WTC11 (cell line): ENCODE measurements around the gene LPP. TPM values are rescaled to one million over a fixed set of nuclear protein-coding genes. Genes with fewer than 3 reads are reported as not detected.

Experiments used
- ATAC-seq: fragments of 200-7000 bp; cut with Tn5 transposase; 2 replicates; pipeline ENCODE4 v1.10.0; 2021; ENCODE audit warnings: mild to moderate bottlenecking, moderate library complexity
- CTCF ChIA-PET: fragments of 300-600 bp; sonication (Branson Sonifier 250); formaldehyde crosslinking; loops from one replicate; lab custom pipeline; 2021; ENCODE audit warnings: antibody characterized with exemption; lab: Charles Lee
- POLR2A ChIA-PET: fragments of 350-600 bp; sonication (Branson Sonifier 250); formaldehyde crosslinking; loops from one replicate; lab custom pipeline; 2021; ENCODE audit warnings: antibody characterized with exemption; lab: Charles Lee
- DNase-seq: peaks from one replicate; pipeline ENCODE4 v3.0.0; 2021; ENCODE audit warnings: low spot score
- H3K27ac Mint-ChIP-seq: 2 replicates; pipeline ENCODE4 v1.8.0; 2021; ENCODE audit warnings: mixed read lengths
- H3K27me3 Mint-ChIP-seq: 2 replicates; pipeline ENCODE4 v1.8.0; 2021; ENCODE audit warnings: low read depth, mild to moderate bottlenecking, moderate library complexity, mixed read lengths
- H3K36me3 Mint-ChIP-seq: 2 replicates; pipeline ENCODE4 v1.8.0; 2021; ENCODE audit warnings: mixed read lengths
- H3K4me1 Mint-ChIP-seq: 2 replicates; pipeline ENCODE4 v1.8.0; 2022; ENCODE audit warnings: mixed read lengths
- H3K4me3 Mint-ChIP-seq: 2 replicates; pipeline ENCODE4 v1.8.0; 2021; ENCODE audit warnings: mild to moderate bottlenecking, moderate library complexity, mixed read lengths
- H3K9me3 Mint-ChIP-seq: 2 replicates; pipeline ENCODE4 v1.8.0; 2021; ENCODE audit warnings: mixed read lengths
- ATF3 ChIP-seq: sonication (generic); formaldehyde crosslinking; conservative IDR thresholded peaks from 2 replicates; pipeline ENCODE4 v1.8.1; 2022; ENCODE audit warnings: mild to moderate bottlenecking, missing genetic modification reagents
- CREM ChIP-seq: sonication (generic); formaldehyde crosslinking; IDR thresholded peaks from 2 replicates; pipeline ENCODE4 v1.8.1; 2022; ENCODE audit warnings: mild to moderate bottlenecking, missing genetic modification reagents, moderate library complexity
- ELF4 ChIP-seq: sonication (generic); formaldehyde crosslinking; IDR thresholded peaks from 2 replicates; pipeline ENCODE4 v1.8.1; 2022; ENCODE audit warnings: low read depth, mild to moderate bottlenecking, moderate library complexity, missing genetic modification reagents
- ETV6 ChIP-seq: sonication (generic); formaldehyde crosslinking; IDR thresholded peaks from 2 replicates; pipeline ENCODE4 v1.8.1; 2022; ENCODE audit warnings: mild to moderate bottlenecking, missing genetic modification reagents
- FOXJ3 ChIP-seq: sonication (generic); formaldehyde crosslinking; IDR thresholded peaks from 2 replicates; pipeline ENCODE4 v1.9.0; 2021; ENCODE audit warnings: missing genetic modification reagents, mild to moderate bottlenecking, borderline replicate concordance
- GABPB1 ChIP-seq: sonication (generic); formaldehyde crosslinking; IDR thresholded peaks from 2 replicates; pipeline ENCODE4 v1.8.1; 2023; ENCODE audit warnings: mild to moderate bottlenecking, missing genetic modification reagents
- IRF2 ChIP-seq: sonication (generic); formaldehyde crosslinking; IDR thresholded peaks from 2 replicates; pipeline ENCODE4 v1.8.0; 2022; ENCODE audit warnings: low read depth, missing genetic modification reagents, borderline replicate concordance
- MXD4 ChIP-seq: fragments of 250-450 bp; sonication (Bioruptor Pico); IDR thresholded peaks from 2 replicates; pipeline ENCODE4 v1.8.0; 2021; ENCODE audit warnings: mild to moderate bottlenecking, moderate library complexity, borderline replicate concordance
- NFATC4 ChIP-seq: fragments of 250-450 bp; sonication (Bioruptor Pico); IDR thresholded peaks from 2 replicates; pipeline ENCODE4 v1.9.0; 2021; ENCODE audit warnings: mild to moderate bottlenecking
- NFYB ChIP-seq: sonication (generic); formaldehyde crosslinking; conservative IDR thresholded peaks from 2 replicates; pipeline ENCODE4 v1.8.0; 2022; ENCODE audit warnings: low read depth, missing genetic modification reagents
- NR1H2 ChIP-seq: sonication (generic); formaldehyde crosslinking; IDR thresholded peaks from 2 replicates; pipeline ENCODE4 v1.9.0; 2021; ENCODE audit warnings: mild to moderate bottlenecking, moderate library complexity, missing genetic modification reagents
- NR3C1 ChIP-seq: sonication (generic); formaldehyde crosslinking; conservative IDR thresholded peaks from 2 replicates; pipeline ENCODE4 v1.8.1; 2023; ENCODE audit warnings: low read depth, mild to moderate bottlenecking, missing genetic modification reagents
- PRRX2 ChIP-seq: fragments of 250-450 bp; sonication (Bioruptor Pico); IDR thresholded peaks from 2 replicates; pipeline ENCODE4 v1.8.0; 2021; ENCODE audit warnings: mild to moderate bottlenecking
- TEAD1 ChIP-seq: sonication (generic); formaldehyde crosslinking; IDR thresholded peaks from 2 replicates; pipeline ENCODE4 v1.8.0; 2022; ENCODE audit warnings: mild to moderate bottlenecking, missing genetic modification reagents
- USF2 ChIP-seq: sonication (generic); formaldehyde crosslinking; IDR thresholded peaks from 2 replicates; pipeline ENCODE4 v1.8.1; 2023; ENCODE audit warnings: mild to moderate bottlenecking, missing genetic modification reagents, moderate library complexity
- ZNF423 ChIP-seq: fragments of 250-450 bp; sonication (Bioruptor Pico); IDR thresholded peaks from 2 replicates; pipeline ENCODE4 v2.1.2; 2022; ENCODE audit warnings: mild to moderate bottlenecking, moderate library complexity
- total RNA-seq: library from RNA; stranded (reverse); gene quantifications from 3 replicates; pipeline ENCODE4 v1.2.3, GENCODE V29; 2021
- TF ChIP-seq, protein P1 (sequence below): fragments of 250-450 bp; sonication (Bioruptor Pico); IDR thresholded peaks from 2 replicates; pipeline ENCODE4 v1.8.0; 2021; ENCODE audit warnings: mild to moderate bottlenecking
- TF ChIP-seq, protein P2 (sequence below): fragments of 250-450 bp; sonication (Bioruptor Pico); conservative IDR thresholded peaks from 2 replicates; pipeline ENCODE4 v1.9.0; 2021; ENCODE audit warnings: mild to moderate bottlenecking
- TF ChIP-seq, protein P3 (sequence below): sonication (generic); formaldehyde crosslinking; IDR thresholded peaks from 2 replicates; pipeline ENCODE4 v1.8.1; 2022; ENCODE audit warnings: mild to moderate bottlenecking, moderate library complexity, missing genetic modification reagents
- TF ChIP-seq, protein P4 (sequence below): sonication (generic); formaldehyde crosslinking; IDR thresholded peaks from 2 replicates; pipeline ENCODE4 v1.8.0; 2022; ENCODE audit warnings: missing genetic modification reagents

The LPP gene
- total RNA-seq, 1 experiment from 2014 or later, result 49.6 TPM

GRCh38 chr3:188602111-188602510 lies 448.2 kb downstream of the LPP start (continued):
- TF ChIP-seq USF2, result no peak
- no peak for TF ChIP-seq PRRX2 (CRISPR knock-in tag)
- no peak for TF ChIP-seq ZNF423
- TF ChIP-seq FOXJ3 (CRISPR knock-in tag), result no peak
- no peak for TF ChIP-seq NFATC4

DNA sequence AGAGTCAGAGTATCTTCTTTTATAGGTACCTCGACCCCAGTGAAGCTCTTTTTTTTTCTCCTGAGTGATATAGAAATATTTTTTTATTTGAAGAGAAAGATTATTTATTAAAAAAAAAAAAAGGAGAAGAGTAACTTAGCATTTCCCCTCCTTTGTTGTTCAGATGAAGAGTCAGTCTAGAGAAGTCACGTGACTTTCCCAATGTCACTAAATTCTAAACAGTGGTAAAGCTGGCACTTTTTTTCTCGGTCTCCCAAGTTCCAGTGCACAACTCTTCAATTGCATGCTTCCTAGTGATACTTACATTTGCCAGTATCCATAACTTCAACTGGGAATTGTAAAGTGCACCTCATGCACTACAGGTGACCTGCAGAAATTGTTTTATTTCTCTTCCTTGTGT lies 448.7 kb downstream of the LPP start:
- POLR2A ChIA-PET, result no interaction called here

DNA sequence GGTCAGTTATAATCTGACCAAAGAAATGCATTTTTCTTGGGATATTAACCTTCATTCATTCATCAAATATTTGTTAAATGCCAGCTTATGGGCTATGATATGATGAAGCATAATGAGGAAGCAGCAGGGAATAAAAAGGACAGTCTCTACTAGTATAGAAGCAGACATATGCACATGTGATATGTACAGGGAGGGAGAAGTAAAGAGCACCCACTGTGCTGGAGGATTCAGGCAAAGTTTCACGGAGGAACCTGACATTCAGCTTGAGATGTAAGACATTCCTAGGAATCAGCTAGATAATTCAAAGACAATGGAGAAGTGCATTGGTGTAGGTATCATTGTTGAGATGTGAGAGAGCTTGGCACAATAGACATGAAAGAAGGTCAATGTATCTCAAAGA lies 450.7 kb downstream of the LPP start:
- peaks cover 11% of the 10 kb centered on the region for H3K36me3 Mint-ChIP-seq
- CTCF ChIA-PET, result no interaction called here

More for the DNA sequence above, 448.7 kb downstream of the LPP start:
- no peaks in the 10 kb centered on the region for H3K36me3 Mint-ChIP-seq
- no peaks in the 10 kb centered on the region for H3K9me3 Mint-ChIP-seq
- H3K27ac Mint-ChIP-seq, result no peak overlapping the region
- no peak for TF ChIP-seq ELF4 (CRISPR knock-in tag)
- no peak for TF ChIP-seq MXD4 (CRISPR knock-in tag)
- TF ChIP-seq ZNF423, result no peak
- TF ChIP-seq, protein P1, sequence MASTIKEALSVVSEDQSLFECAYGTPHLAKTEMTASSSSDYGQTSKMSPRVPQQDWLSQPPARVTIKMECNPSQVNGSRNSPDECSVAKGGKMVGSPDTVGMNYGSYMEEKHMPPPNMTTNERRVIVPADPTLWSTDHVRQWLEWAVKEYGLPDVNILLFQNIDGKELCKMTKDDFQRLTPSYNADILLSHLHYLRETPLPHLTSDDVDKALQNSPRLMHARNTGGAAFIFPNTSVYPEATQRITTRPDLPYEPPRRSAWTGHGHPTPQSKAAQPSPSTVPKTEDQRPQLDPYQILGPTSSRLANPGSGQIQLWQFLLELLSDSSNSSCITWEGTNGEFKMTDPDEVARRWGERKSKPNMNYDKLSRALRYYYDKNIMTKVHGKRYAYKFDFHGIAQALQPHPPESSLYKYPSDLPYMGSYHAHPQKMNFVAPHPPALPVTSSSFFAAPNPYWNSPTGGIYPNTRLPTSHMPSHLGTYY (CRISPR knock-in tag), result no peak
- no peak for TF ChIP-seq ETV6 (CRISPR knock-in tag)
- TF ChIP-seq GABPB1, result no peak
- TF ChIP-seq NFYB (CRISPR knock-in tag), result no peak
- no peak for TF ChIP-seq CREM (CRISPR knock-in tag)
- no peak for TF ChIP-seq ATF3 (CRISPR knock-in tag)
- TF ChIP-seq USF2, result no peak
- H3K4me3 Mint-ChIP-seq, result no peak overlapping the region
- CTCF ChIA-PET, result interaction anchor here (1.4 kb wide), 1 partner anchor 862 kb away, joined by 3 read pairs; no protein-coding TSS in a partner anchor
- ATAC-seq, result no peak
- DNase-seq, result no peak
- H3K4me1 Mint-ChIP-seq, result no peaks in the 10 kb centered on the region
- H3K27me3 Mint-ChIP-seq, result no peaks in the 10 kb centered on the region

More for the DNA sequence above, 450.7 kb downstream of the LPP start:
- Mint-ChIP-seq H3K9me3 (peaks cover 13% of the 10 kb centered on the region), H3K27ac (no peak overlapping the region), H3K4me1 (no peaks in the 10 kb centered on the region)
- DNase-seq (no peak), ATAC-seq (no peak; the same call in 1 of the 2 replicates)
- POLR2A ChIA-PET, result no interaction called here
- no peak for TF ChIP-seq NR1H2
- TF ChIP-seq, protein P2, sequence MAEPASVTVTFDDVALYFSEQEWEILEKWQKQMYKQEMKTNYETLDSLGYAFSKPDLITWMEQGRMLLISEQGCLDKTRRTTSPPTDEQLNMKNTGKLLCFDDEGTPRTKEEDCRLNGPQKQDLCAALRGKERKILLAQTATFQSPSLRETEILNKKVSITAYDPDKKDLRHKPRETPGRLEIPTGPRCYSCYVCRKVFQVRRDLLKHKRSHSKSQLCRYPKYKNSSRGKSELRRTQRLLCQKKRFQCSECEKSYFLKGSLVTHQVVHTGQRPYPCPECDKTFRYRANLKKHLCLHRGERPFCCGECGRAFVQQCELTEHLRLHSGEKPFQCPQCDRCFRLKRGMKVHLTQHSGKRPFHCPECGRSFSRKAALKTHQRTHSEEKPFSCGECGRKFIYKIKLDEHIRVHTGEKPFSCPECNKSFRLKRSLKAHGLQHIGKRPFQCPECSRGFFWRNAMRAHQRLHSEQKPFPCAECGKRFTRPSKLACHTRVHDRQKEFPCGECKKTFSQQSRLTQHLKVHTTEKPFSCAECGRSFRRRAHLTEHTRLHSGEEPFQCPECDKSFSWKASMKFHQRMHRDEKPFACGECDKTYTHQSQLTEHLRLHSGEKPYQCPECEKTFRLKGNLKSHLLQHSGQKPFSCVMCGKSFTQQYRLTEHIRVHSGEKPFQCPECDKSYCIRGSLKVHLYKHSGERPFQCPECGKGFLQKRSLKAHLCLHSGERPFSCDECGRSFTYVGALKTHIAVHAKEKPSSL (CRISPR knock-in tag), result no peak
- no peak for TF ChIP-seq NR3C1 (CRISPR knock-in tag)
- TF ChIP-seq IRF2 (CRISPR knock-in tag), result no peak
- TF ChIP-seq, protein P3, sequence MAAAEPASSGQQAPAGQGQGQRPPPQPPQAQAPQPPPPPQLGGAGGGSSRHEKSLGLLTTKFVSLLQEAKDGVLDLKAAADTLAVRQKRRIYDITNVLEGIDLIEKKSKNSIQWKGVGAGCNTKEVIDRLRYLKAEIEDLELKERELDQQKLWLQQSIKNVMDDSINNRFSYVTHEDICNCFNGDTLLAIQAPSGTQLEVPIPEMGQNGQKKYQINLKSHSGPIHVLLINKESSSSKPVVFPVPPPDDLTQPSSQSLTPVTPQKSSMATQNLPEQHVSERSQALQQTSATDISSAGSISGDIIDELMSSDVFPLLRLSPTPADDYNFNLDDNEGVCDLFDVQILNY, result no peak
- TF ChIP-seq TEAD1 (CRISPR knock-in tag), result no peak
- TF ChIP-seq, protein P4, sequence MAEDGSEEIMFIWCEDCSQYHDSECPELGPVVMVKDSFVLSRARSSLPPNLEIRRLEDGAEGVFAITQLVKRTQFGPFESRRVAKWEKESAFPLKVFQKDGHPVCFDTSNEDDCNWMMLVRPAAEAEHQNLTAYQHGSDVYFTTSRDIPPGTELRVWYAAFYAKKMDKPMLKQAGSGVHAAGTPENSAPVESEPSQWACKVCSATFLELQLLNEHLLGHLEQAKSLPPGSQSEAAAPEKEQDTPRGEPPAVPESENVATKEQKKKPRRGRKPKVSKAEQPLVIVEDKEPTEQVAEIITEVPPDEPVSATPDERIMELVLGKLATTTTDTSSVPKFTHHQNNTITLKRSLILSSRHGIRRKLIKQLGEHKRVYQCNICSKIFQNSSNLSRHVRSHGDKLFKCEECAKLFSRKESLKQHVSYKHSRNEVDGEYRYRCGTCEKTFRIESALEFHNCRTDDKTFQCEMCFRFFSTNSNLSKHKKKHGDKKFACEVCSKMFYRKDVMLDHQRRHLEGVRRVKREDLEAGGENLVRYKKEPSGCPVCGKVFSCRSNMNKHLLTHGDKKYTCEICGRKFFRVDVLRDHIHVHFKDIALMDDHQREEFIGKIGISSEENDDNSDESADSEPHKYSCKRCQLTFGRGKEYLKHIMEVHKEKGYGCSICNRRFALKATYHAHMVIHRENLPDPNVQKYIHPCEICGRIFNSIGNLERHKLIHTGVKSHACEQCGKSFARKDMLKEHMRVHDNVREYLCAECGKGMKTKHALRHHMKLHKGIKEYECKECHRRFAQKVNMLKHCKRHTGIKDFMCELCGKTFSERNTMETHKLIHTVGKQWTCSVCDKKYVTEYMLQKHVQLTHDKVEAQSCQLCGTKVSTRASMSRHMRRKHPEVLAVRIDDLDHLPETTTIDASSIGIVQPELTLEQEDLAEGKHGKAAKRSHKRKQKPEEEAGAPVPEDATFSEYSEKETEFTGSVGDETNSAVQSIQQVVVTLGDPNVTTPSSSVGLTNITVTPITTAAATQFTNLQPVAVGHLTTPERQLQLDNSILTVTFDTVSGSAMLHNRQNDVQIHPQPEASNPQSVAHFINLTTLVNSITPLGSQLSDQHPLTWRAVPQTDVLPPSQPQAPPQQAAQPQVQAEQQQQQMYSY, result no peak
- TF ChIP-seq, all 79 proteins: peak for 0
- Mint-ChIP-seq H3K4me3 (no peak overlapping the region), H3K27me3 (no peaks in the 10 kb centered on the region)
